Subcutaneous adipose tissue (tissue), 4 donors: ENCODE measurements around the gene GPC6. TPM values are rescaled to one million over a fixed set of nuclear protein-coding genes. Genes with fewer than 3 reads are reported as not detected.

Experiments
- CTCF ChIP-seq: fragments of 450-650 bp; IDR thresholded peaks from one replicate; pipeline ENCODE4 v1.5.1; 2016; ENCODE audit warnings: low read depth, mild to moderate bottlenecking, control low read depth, antibody characterized with exemption, moderate library complexity
- total RNA-seq, 4 donors: library from RNA; depleted of rRNA; stranded (reverse); fragments of >200 nt; gene quantifications; one replicate each; pipeline ENCODE4 v1.1.0, GENCODE V29; 2016

GPC6 gene
- total RNA-seq, 4 donors from 2014 or later = 16.2 to 30.6 (median 26.9) TPM

- no peak for TF ChIP-seq CTCF
Observed at GRCh38 chr13:93377196-93377595, 150.6 kb downstream of the GPC6 start.

- no peak for TF ChIP-seq CTCF
Observed at GRCh38 chr13:93378184-93378583, 151.6 kb downstream of the GPC6 start.

GRCh38 chr13:93386116-93386515, 159.5 kb downstream of the GPC6 start:
- no peak for TF ChIP-seq CTCF

GRCh38 chr13:93388701-93389100, 162.1 kb downstream of the GPC6 start:
- no peak for TF ChIP-seq CTCF

- no peak for TF ChIP-seq CTCF
Observed at GRCh38 chr13:93397619-93398018, 171.0 kb downstream of the GPC6 start.

GRCh38 chr13:93398167-93399035, 171.8 kb downstream of the GPC6 start:
- TF ChIP-seq CTCF = no peak

GRCh38 chr13:93399212-93399611, 172.6 kb downstream of the GPC6 start:
- TF ChIP-seq CTCF = no peak
